WI38 (cell line): ENCODE measurements around the gene EHF.

Source experiments
- H3K4me3 ChIP-seq: 2 replicates; pipeline ENCODE4 v1.5.1; 2011; ENCODE audit warnings: low read depth, mild to moderate bottlenecking, control low read depth, low read length
- TF ChIP-seq, protein P1 (sequence below): IDR thresholded peaks from 2 replicates; pipeline ENCODE4 v1.5.1; 2012; ENCODE audit warnings: low read depth, mild to moderate bottlenecking, control low read depth, low read length

Gene EHF

DNA sequence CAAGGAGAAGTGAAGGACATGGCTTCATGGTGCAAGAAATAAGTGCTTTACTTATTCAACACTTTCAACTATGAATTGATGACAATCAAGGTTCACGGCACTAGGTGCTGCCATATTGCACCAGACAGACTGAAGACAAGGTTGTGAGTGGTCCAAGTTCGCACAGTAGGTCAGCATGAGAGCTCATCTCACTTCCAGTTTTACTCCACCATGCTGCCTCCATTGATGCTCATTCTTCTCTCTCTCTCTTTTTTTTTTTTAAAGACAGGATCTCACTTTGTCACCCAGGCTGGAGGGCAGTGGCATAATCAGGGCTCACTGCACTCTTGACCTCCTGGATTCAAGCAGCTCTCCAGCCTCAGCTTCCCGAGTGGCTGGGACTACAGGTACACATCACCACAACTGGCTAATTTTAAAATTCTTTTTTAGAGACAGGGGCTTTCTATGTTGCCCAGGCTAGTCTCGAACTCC lies 47.7 kb downstream of the EHF start:
- no peak overlapping the region for H3K4me3 ChIP-seq
- TF ChIP-seq, protein P1, sequence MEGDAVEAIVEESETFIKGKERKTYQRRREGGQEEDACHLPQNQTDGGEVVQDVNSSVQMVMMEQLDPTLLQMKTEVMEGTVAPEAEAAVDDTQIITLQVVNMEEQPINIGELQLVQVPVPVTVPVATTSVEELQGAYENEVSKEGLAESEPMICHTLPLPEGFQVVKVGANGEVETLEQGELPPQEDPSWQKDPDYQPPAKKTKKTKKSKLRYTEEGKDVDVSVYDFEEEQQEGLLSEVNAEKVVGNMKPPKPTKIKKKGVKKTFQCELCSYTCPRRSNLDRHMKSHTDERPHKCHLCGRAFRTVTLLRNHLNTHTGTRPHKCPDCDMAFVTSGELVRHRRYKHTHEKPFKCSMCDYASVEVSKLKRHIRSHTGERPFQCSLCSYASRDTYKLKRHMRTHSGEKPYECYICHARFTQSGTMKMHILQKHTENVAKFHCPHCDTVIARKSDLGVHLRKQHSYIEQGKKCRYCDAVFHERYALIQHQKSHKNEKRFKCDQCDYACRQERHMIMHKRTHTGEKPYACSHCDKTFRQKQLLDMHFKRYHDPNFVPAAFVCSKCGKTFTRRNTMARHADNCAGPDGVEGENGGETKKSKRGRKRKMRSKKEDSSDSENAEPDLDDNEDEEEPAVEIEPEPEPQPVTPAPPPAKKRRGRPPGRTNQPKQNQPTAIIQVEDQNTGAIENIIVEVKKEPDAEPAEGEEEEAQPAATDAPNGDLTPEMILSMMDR, result no peak

DNA sequence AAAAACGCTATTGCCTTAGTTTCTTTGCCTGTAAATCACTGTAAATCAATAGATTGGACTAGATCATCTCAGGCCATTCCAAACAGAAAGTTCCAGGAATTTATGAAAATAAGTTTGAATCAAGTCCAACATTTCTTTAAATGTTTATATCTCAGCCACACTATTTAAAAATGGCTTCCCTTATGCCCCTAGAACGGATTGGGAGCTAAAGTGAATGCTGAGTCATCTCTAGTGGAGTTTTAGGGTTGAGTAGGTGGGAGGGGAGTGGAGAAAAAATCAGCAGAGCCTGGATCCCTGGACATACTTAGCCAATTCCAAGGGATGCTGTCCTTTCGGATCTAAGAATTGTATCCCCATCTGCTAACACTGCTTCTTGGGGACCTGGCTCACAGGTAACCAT lies 48.6 kb downstream of the EHF start:
- TF ChIP-seq, protein P1, result no peak
- H3K4me3 ChIP-seq, result no peak overlapping the region

DNA sequence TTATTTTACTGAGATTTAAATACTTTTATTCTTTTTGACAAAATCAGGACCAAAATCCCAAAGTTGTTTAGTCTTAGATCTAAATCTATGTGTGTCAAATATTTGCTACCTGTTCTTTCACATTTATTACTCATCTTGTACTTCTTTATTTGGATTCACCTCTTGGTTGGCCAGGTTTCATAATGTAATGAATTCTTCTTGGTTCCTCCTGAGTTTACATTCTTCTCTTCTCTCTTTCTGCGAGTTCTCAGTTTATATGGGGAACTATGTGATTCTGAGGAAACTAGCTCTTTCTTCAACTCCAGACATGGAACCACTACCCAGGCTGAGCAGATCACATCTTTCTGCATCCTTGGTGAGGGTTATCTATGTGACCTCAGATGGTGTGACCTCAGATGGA lies 50.2 kb downstream of the EHF start:
- H3K4me3 ChIP-seq, result no peak overlapping the region
- TF ChIP-seq, protein P1, result no peak

DNA sequence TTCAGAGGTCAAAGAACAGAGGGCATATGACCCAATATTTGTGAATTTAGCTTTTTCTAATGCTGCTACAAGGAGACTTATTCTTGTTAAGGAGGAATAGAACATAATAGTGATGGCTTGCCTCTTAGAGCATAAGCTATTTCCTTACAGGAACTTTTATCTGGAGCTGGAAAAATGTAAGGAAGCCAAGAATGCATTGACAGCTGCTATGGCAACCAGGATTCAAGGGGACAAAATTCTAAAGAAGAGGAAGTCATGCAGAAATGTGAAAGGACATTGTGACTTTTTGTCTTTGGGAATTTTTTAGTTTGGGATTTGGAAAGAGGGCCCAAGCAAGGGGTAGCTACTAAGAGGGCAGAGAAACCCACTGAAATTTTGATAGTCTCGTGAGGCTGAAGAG lies 51.1 kb downstream of the EHF start:
- TF ChIP-seq, protein P1, result no peak

DNA sequence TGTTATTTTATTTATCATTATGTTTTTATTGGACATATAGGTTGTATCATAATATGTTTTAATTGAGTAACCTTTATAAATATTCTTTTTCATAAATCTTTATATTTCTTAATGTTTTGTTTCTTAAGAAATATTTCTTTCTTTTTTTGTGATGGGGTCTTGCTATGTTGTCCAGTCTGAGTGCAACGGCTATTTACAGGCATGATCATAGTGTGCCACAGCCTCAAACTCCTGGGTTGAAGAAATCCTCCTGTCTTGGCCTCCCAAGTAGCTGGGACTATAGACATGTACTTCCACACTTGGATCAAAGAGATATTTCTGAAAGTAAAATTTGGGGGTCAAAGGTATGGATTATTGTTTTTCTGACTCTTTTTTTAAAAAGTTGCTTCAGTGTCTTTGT lies 53.1 kb downstream of the EHF start:
- TF ChIP-seq, protein P1, result no peak
- H3K4me3 ChIP-seq, result no peak overlapping the region

More for the DNA sequence above, 51.1 kb downstream of the EHF start:
- no peak overlapping the region for H3K4me3 ChIP-seq

DNA sequence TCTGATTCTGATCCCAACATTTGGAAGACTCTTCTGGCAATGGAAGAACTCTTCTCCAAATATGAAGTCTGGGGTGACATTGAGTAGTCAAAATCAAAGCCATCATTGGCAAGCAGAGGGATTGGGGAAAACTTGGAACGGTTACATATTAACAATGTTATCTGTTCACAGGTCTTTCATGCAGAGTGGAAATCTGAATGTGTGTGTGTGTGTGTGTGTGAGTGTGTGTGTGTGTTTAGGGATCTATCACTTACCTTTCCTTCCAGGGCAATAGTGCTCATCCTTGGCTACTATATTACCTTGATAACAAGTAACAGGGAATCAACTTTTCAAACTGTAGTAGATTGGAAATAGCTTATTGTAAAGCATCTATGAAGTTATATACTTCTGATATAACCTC lies 55.3 kb downstream of the EHF start:
- H3K4me3 ChIP-seq, result no peak overlapping the region
- TF ChIP-seq, protein P1, result no peak

DNA sequence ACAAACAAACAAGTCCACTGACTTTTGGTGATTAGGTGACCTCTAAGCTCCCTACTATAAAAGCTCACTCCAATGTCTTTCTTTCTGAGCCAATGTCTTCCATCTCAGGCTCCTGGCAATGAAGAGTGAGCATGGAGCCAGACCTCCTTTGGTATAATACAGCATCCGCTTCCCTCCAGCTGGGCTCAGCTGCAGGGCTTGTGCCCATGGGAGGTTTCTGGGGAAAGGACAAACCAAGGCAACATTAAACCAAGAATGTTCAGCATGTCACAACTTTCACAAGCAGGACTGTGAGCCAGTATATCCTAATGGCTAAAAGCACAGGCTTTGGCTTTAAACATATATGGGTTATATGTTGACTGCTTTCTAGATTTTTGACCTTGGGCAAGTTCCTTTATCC lies 58.8 kb downstream of the EHF start:
- TF ChIP-seq, protein P1, result no peak
- no peak overlapping the region for H3K4me3 ChIP-seq
